HepG2 (cell line): ENCODE results near the gene PRDX5. TPM values are rescaled to one million over a fixed set of nuclear protein-coding genes. Genes with fewer than 3 reads are reported as not detected.

ENCODE experiments used
- ATAC-seq: fragments of 200-7000 bp; cut with Tn5 transposase; 3 replicates; pipeline ENCODE4 v1.9.1; 2020; ENCODE audit warnings: mild to moderate bottlenecking, moderate library complexity
- BruUV-seq: library from RNA; stranded (reverse); fragments of 400-500 nt; replicated peaks from 2 replicates; lab custom pipeline; 2021; lab: Mats Ljungman, UMichigan
- CTCF ChIA-PET: fragments of 300-600 bp; formaldehyde crosslinking; extraction: SDS; loops from one replicate; lab custom pipeline; 2021; ENCODE audit warnings: low total read pairs, inconsistent platforms, low intra/inter-chr PET ratio; lab: Yijun Ruan, JAX
- POLR2A ChIA-PET: fragments of 350-600 bp; sonication (Branson Sonifier 250); formaldehyde crosslinking; loops from one replicate; lab custom pipeline; 2020; ENCODE audit warnings: antibody characterized with exemption, inconsistent platforms; lab: Yijun Ruan, JAX
- DNase-seq: peaks from one replicate; pipeline ENCODE4 v3.0.0-alpha.2; 2015; ENCODE audit warnings: low spot score
- FAIRE-seq: peaks from 3 replicates; lab custom pipeline; 2011; peaks lifted over from hg19 to GRCh38; lab: Jason Lieb, UNC
- H2AFZ ChIP-seq: one replicate; pipeline ENCODE4 v1.6.1; 2011; ENCODE audit warnings: low read length, inconsistent platforms
- H3K27ac ChIP-seq: fragments of 300-600 bp; 3 replicates; pipeline ENCODE4 v1.8.0; 2011; ENCODE audit warnings: mixed run types, mild to moderate bottlenecking, mixed read lengths, low read length, inconsistent platforms; ENCODE audit not compliant: insufficient read depth; ENCODE audit errors: extremely low read length
- H3K27me3 ChIP-seq, 2 experiments: fragments of 200-600 bp in 1 of 2; 2 replicates in 1 of 2; 3 replicates in 1 of 2; pipeline versions ENCODE4 v1.6.0 to v1.8.0; 2011; ENCODE audit warnings: low read length in 2 of 2, mild to moderate bottlenecking in 2 of 2, moderate library complexity in 2 of 2, inconsistent platforms in 1 of 2; ENCODE audit not compliant: insufficient read depth in 2 of 2, control insufficient read depth in 1 of 2
- H3K36me3 ChIP-seq, 2 experiments: fragments of 200-600 bp in 1 of 2; replicated peaks in 1 of 2; 2 replicates in 1 of 2; 3 replicates in 1 of 2; pipeline versions ENCODE4 v1.5.1 to v1.8.0; 2011; ENCODE audit warnings: low read length in 2 of 2, inconsistent platforms in 1 of 2; ENCODE audit not compliant: insufficient read depth in 2 of 2, control insufficient read depth in 1 of 2
- H3K4me1 ChIP-seq: 2 replicates; pipeline ENCODE4 v1.5.1; 2012; ENCODE audit warnings: low read length, inconsistent platforms; ENCODE audit not compliant: insufficient read depth
- H3K4me2 ChIP-seq: 2 replicates; pipeline ENCODE4 v1.6.0; 2011; ENCODE audit warnings: low read depth, low read length, inconsistent platforms
- H3K4me3 ChIP-seq, 3 experiments: fragments of 200-600 bp in 1 of 3; sonication (generic), shearing (Covaris generic) in 1 of 3; replicated peaks in 1 of 3; 2 replicates each; pipeline ENCODE4 v1.5.1; 2011 to 2016; ENCODE audit warnings: low read length in 3 of 3, inconsistent platforms in 2 of 3, low read depth in 2 of 3, mild to moderate bottlenecking in 2 of 3, control low read depth in 1 of 3, mixed read lengths in 1 of 3; ENCODE audit not compliant: insufficient read depth in 1 of 3
- H3K79me2 ChIP-seq: one replicate; pipeline ENCODE4 v1.6.1; 2011; ENCODE audit warnings: low read length, inconsistent platforms; ENCODE audit not compliant: insufficient read depth
- H3K9ac ChIP-seq: 2 replicates; pipeline ENCODE4 v1.6.0; 2011; ENCODE audit warnings: mild to moderate bottlenecking, low read depth, low read length, inconsistent platforms; ENCODE audit not compliant: insufficient read depth
- H3K9me3 ChIP-seq: 2 replicates; pipeline ENCODE4 v1.5.1; 2012; ENCODE audit warnings: mild to moderate bottlenecking, low read length
- H4K20me1 ChIP-seq: 2 replicates; pipeline ENCODE4 v1.6.0; 2011; ENCODE audit warnings: inconsistent platforms, mild to moderate bottlenecking, low read length, moderate library complexity; ENCODE audit not compliant: insufficient read depth
- CEBPB ChIP-seq: IDR thresholded peaks from 2 replicates; pipeline ENCODE4 v1.6.1; 2011; ENCODE audit warnings: low read depth, low read length, improper control_type of control experiment, borderline replicate concordance
- CEBPG ChIP-seq: IDR thresholded peaks from 2 replicates; pipeline ENCODE4 v1.6.1; 2016
- HNRNPH1 ChIP-seq: fragments of 200-400 bp; formaldehyde crosslinking; optimal IDR thresholded peaks from 2 replicates; pipeline ENCODE3; 2017; ENCODE audit warnings: mild to moderate bottlenecking, low read depth, low read length
- HOXA3 ChIP-seq: sonication (generic); formaldehyde crosslinking; IDR thresholded peaks from 2 replicates; pipeline ENCODE4 v1.5.0; 2020; ENCODE audit warnings: missing genetic modification reagents
- HOXA7 ChIP-seq: sonication (generic); formaldehyde crosslinking; IDR thresholded peaks from 2 replicates; pipeline ENCODE4 v1.8.1; 2022; ENCODE audit warnings: mild to moderate bottlenecking, missing genetic modification reagents, moderate library complexity
- REXO4 ChIP-seq: sonication (generic); formaldehyde crosslinking; IDR thresholded peaks from 2 replicates; pipeline ENCODE4 v1.8.0; 2022; ENCODE audit warnings: missing genetic modification reagents, mild to moderate bottlenecking, borderline replicate concordance
- SOX5 ChIP-seq: IDR thresholded peaks from 2 replicates; pipeline ENCODE4 v1.6.1; 2016; ENCODE audit warnings: borderline replicate concordance
- SSRP1 ChIP-seq: IDR thresholded peaks from 2 replicates; pipeline ENCODE4 v1.6.1; 2016; ENCODE audit warnings: control low read depth
- ZKSCAN5 ChIP-seq: sonication (generic); formaldehyde crosslinking; IDR thresholded peaks from 2 replicates; pipeline ENCODE4 v1.5.1; 2020; ENCODE audit warnings: mild to moderate bottlenecking, missing genetic modification reagents
- ZNF569 ChIP-seq: sonication (generic); formaldehyde crosslinking; IDR thresholded peaks from 2 replicates; pipeline ENCODE4 v1.5.0; 2020; ENCODE audit warnings: mild to moderate bottlenecking, missing genetic modification reagents, moderate library complexity, borderline replicate concordance
- WGBS: methylation state at CpG from one replicate; pipeline ENCODE4 v1.1.6; 2017; ENCODE audit warnings: low lambda C conversion rate; 5-methylcytosine and 5-hydroxymethylcytosine counted together
- in situ Hi-C: cut with HindIII; loops from 2 replicates; pipeline ENCODE4 v1.10.0; 2017; ENCODE audit warnings: low pct_unique_long_range_greater_than_20kb; ENCODE audit not compliant: extremely low pct_ligation_motif_present
- intact Hi-C: fragments of 100-400 bp; cut with micrococcal nuclease; formaldehyde crosslinking; loops from one replicate; pipeline ENCODE4 v1.10.0; 2022; ENCODE audit not compliant: unreplicated experiment
- polyA plus RNA-seq, 8 experiments: library from polyadenylated mRNA; depleted of rRNA in 3 of 8; stranded (reverse) in 7 of 8; unstranded in 1 of 8; fragments of >200 nt; fragmentation: Illumina TruSeq in 4 of 8; extraction: Trizol in 4 of 8; gene quantifications; 2 replicates each; pipeline versions ENCODE4 v1.2.1 to v1.2.3, GENCODE V29; 2011 to 2016; ENCODE audit warnings: low read depth in 4 of 8, missing spikeins in 1 of 8, mixed read lengths in 1 of 8; ENCODE audit not compliant: insufficient read depth in 1 of 8
- total RNA-seq, 5 experiments: library from RNA; depleted of rRNA; stranded (reverse); fragments of >200 nt; fragmentation: Illumina TruSeq; extraction: Trizol; gene quantifications; 2 replicates each; pipeline ENCODE4 v1.2.3, GENCODE V29; 2016; ENCODE audit warnings: low read depth in 1 of 5
- TF ChIP-seq, protein P1 (sequence below): IDR thresholded peaks from 2 replicates; pipeline ENCODE4 v1.6.1; 2016; ENCODE audit warnings: low read depth, borderline replicate concordance

PRDX5 gene
- total and polyA plus RNA-seq, 2 of the 13 experiments (the other 11 are each of a cell fraction or from before 2014, with no cell fraction given): 215 to 311 TPM

DNA sequence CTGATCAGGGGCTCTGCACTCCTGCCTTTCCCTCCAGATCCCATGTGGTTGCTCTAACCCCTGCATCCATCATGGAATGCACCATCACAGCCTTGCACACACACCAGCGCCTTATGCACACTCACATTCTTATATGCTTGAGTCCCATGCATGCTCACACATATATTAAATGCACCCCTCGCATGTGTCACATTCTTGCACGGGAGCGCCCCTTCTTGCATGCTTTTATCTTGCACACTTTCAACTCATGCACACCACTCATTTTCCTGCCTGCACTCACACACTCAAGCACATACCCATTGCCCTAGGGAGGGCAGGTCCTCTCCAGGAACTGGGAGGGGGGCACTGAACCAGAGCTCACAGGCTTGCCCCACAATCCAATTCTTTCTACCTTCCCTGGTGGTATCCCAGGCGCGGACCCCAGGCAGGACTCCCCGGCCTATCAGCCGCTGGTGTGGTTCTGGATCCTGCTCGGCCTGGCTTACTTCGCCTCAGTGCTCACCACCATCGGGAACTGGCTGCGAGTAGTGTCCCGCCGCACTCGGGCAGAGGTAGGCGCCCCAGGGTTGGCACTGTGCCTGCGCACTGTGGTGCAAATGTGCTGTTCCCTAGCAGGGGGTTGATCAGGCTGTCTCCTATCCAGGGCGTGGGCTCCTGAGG is 20.1 kb upstream of the PRDX5 start:
- Histone ChIP-seq H4K20me1 (0 out of 2 replicates have a peak, but pooled peaks cover 5% of the 10 kb centered on the region), H3K36me3 (no peaks in the 10 kb centered on the region), H3K4me1 (peaks cover 25% of the 10 kb centered on the region), H3K4me3 (no peak overlapping the region), H2AFZ (no peak overlapping the region), H3K27me3 (peaks cover 30 to 76% of the 10 kb centered on the region in 2 experiments), H3K9ac (no peak overlapping the region), H3K9me3 (no peaks in the 10 kb centered on the region), H3K27ac (no peak overlapping the region), H3K79me2 (no peaks in the 10 kb centered on the region), H3K4me2 (no peak overlapping the region)
- FAIRE-seq (no peak), ATAC-seq (no peak), DNase-seq (no peak)
- ChIA-PET CTCF (no interaction called here), POLR2A (no interaction called here)
- intact Hi-C loops (no loop called here), in situ Hi-C loops (no loop called here)
- TF ChIP-seq CEBPB (no peak), SOX5 (CRISPR knock-in tag) (no peak), HNRNPH1 (no peak), ZKSCAN5 (no peak), ZNF569 (no peak), SSRP1 (CRISPR knock-in tag) (no peak), HOXA3 (CRISPR knock-in tag) (no peak), CEBPG (CRISPR knock-in tag) (no peak), HOXA7 (CRISPR knock-in tag) (no peak), REXO4 (CRISPR knock-in tag) (no peak)
- TF ChIP-seq, protein P1, sequence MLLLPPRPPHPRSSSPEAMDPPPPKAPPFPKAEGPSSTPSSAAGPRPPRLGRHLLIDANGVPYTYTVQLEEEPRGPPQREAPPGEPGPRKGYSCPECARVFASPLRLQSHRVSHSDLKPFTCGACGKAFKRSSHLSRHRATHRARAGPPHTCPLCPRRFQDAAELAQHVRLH: no peak
- WGBS: 58% methylated on average over 9 of the region's 18 CpGs
- no TSS peak for BruUV-seq
